Cardiac fibroblast (primary cell): ENCODE data around the gene PRR7.

ENCODE experiments used
- DNase-seq, 2 donors: peaks; one replicate each; pipeline versions ENCODE4 v3.0.0 to v3.0.0-alpha.2; 2010; ENCODE audit warnings: low read depth in 2 of 2
- H3K4me3 ChIP-seq, 2 donors: replicated peaks in 1 of 2; 1 replicate in 1 of 2; 2 replicates in 1 of 2; pipeline ENCODE4 v1.5.1; 2011; ENCODE audit warnings: low read depth in 2 of 2, low read length in 2 of 2, mild to moderate bottlenecking in 2 of 2, moderate library complexity in 1 of 2
- TF ChIP-seq, protein P1 (sequence below): IDR thresholded peaks from one replicate; pipeline ENCODE4 v1.5.1; 2011; ENCODE audit warnings: low read depth, mild to moderate bottlenecking, low read length, inconsistent platforms

Gene PRR7

DNA sequence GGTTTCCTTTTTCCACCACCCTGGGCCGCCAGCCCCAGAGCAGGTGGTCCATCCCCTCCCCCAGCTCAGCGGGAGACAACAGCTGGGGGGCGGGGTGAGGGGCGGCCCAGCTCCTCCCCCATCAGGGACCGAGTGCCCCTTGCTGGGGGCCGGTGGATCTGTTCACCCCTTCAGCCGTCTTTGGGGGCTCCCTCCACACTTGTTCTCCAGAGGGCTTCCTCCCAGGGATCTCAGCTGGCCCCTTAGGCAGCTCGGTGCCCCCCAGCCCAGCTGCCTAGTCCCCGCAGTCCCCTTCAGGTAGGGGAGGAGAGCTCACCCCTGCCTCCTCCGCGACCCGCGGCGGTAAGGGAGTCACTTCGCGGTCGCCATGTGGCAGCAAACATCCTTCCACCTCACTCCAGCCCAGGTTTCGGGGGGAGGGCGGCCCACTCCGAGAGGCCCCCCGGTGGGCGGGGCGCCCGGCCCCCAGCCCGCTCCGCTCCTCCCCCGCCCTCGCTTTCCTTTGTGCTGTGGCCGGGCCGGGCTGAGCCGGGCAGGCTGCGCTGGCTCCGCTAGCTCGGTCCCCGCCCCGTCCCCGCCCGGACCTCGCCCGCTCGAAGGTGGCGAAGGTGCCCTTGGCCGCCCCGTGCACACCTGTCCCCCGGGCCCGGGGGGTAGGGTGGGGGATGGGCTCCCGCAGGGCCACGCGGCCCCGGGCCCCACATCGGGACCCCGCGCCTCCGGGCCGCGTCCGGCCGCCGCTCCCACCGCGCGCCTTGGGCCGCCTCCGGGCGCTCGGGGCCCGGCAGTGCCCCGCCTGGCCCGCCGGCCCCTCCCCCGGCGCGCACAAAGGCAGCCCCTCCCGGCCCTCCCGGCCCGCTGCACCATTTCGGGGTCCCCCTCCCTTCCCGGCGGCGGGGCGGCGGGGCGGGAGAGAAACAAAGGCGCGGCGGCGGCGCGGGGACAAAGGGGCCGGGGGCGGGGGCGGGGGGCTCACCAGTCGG, 26.1 kb downstream of the PRR7 start:
- TF ChIP-seq, protein P1, sequence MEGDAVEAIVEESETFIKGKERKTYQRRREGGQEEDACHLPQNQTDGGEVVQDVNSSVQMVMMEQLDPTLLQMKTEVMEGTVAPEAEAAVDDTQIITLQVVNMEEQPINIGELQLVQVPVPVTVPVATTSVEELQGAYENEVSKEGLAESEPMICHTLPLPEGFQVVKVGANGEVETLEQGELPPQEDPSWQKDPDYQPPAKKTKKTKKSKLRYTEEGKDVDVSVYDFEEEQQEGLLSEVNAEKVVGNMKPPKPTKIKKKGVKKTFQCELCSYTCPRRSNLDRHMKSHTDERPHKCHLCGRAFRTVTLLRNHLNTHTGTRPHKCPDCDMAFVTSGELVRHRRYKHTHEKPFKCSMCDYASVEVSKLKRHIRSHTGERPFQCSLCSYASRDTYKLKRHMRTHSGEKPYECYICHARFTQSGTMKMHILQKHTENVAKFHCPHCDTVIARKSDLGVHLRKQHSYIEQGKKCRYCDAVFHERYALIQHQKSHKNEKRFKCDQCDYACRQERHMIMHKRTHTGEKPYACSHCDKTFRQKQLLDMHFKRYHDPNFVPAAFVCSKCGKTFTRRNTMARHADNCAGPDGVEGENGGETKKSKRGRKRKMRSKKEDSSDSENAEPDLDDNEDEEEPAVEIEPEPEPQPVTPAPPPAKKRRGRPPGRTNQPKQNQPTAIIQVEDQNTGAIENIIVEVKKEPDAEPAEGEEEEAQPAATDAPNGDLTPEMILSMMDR, result no peak
- H3K4me3 ChIP-seq, result peak overlapping the region; percentile 89 to 91
- no peak for DNase-seq

DNA sequence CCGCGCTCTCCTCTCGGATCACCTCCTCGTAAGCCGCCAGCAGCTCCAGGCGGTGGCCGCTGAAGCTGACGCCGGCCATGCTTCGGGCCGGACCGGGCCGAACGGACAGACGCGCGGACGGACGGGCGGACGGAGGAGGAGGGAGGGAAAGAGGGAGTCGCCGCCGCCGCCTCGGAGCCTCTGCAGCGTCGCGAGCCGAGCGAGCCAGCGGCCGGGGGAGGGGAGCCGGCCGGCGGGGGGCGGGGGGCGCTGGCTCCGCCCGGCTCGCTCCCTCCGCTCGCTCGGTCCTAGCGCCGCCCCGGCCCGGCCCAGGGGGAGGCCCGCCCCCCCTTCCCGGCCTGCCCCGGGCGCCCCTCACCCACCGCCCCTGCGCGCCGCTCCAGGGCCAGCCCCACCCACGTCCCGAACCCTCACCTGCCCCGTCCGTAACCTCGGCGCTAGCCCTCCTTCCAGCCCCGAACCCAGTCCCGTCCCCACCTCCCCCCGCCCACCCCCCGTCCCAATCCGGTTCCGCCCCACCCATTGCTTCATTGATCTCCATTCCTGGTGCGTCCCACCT, 26.9 kb downstream of the PRR7 start, which contains the start of gene DBN1:
DBN1 (minus strand) TSS at position 192 of the 559 bp plus-strand sequence; CDS start at position 79, 113 bp downstream.
- DNase-seq, result peak; percentile 48 to 66
- TF ChIP-seq, protein P1, result no peak
- H3K4me3 ChIP-seq, result peak within 1 kb of the TSS; percentile 89 to 91

DNA sequence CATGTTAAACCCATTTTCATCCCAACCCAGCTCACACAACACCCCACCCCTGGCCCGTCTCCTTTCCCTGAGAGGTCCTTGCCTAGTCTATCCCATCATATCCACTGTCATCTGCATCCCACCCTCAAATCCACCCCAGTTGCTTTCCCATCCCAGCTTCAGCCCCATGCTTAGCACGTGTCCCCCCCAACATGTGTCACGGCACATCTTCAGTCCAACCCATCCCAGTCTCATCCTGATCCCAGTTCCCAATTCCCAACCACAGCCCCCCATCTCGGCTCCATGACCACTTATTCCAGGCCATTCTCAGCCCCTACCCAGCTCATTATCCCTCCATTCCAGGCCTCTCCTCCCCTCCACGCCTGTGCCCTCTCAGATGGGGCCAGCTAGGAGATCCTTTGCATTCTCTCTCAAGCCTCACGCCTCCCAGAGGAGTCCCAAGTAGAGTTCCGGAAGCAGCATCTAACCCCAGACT, 27.4 kb downstream of the PRR7 start:
- H3K4me3 ChIP-seq, result no peak overlapping the region
- peak in 1 of 2 donors; percentile 32 for DNase-seq
- TF ChIP-seq, protein P1, result no peak

DNA sequence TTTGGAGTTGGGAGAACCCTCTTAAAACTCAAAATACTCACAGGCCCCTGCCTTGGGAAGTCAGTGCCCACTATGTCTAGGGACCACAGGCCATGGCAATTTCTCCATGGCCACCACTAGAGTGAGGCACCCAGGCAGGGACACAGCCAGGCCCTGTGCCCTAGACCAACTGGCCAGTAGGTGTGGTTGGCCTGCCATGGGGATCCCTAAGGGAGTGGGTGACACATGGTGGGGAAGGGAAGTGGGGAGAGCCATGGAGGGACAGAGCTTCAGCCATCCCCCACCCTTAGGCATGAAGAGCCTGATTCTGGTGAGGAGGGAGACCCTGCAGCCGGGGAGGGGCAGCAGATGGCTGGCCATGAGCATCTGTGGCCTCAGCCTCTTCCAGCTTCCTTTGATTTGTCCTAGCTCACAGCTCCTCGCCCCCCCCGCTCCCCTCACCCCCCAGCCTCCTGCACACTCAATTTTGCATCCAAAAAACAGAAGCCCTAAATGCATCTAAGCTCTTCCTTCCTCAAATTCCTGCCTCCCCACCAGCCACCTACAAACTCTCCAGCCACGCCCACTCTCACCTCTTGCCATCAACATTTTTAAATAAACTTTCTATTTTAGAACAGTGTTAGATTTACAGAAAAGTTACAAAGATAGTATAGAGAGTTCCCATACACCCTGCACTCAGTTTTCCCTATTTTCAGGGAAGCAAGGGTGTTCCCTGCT, 28.4 kb downstream of the PRR7 start:
- no peak for DNase-seq
- TF ChIP-seq, protein P1, result no peak

DNA sequence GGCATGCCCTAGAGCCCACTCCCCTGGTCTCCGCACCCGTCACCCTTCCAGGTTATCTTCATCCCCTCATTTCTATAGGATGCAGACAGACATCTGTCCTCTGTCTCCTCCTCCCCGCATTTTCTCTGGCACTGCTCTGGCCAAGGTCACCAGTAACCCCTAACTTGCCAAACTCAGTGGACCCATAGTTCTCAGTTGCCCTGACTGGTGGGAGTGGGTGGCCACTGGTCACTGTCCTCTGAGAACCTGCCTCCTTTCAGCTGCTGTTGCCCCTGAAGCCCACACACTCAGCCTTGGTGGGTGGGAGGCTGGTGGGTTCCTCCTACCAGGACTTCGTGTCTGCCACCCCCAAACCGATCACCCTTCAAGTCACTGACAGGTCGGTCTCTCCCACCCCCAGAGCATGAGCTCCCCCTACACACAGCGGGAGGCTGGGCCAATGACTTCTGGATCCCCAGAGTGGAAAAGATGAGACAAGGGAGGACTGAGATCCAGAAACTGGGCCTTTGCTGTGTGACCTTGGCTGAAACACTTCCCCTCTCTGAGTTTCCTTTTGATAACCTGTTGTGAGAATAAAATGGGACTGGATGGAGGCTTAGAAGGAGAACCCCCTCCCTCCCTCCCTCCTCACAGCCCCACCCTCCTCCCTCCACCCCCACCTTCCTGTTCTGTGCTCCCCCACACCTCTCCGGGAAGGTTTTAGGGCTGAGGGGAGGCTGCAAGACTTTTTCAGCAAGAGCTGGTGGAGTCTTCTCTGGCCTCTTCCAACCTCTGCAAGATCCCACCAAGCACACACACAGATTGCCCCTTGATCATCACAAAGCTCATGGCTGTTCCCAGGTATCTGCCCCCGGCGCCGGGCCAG, 29.2 kb downstream of the PRR7 start:
- DNase-seq, result no peak
- TF ChIP-seq, protein P1, result no peak
- H3K4me3 ChIP-seq, result no peak overlapping the region

More for the DNA sequence above, 28.4 kb downstream of the PRR7 start:
- H3K4me3 ChIP-seq, result no peak overlapping the region
